ENCODE data around the gene SHISAL1.

Gene SHISAL1

DNA sequence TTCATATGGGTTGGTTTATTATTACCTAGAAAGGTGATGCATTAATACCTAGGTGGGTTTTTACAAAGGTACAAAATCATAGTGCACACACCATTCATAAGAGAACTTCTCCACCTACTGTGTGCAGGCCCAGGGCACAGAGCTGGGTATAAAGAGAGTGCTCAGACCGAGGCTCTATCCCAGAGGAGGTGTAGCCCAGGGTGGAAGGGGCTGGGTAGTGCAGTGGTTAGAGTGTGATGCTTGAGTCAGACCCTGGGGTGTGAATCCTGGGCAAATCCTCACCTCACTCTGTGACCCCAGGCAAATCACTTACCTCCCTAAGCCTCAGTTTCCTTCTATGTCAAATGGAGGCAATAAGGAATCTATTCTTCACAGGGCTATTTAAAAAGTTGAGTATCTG lies 99.8 kb downstream of the SHISAL1 start:
- Histone ChIP-seq H3K4me1 (ENCODE audit: control insufficient read depth, insufficient read depth, low read length, poor library complexity, severe bottlenecking) (peaks cover 5% of the 10 kb centered on the region), H3K27ac (ENCODE audit: low read depth, low read length, severe bottlenecking) (no peak overlapping the region)
- WGBS, 2 experiments (ENCODE audit: insufficient coverage in 2 of 2): no CpG with 5 or more reads among the region's 1 CpG

GRCh38 chr22:44211946-44212930 lies 100.5 kb downstream of the SHISAL1 start:
- H3K4me3 ChIP-seq (ENCODE audit: extremely low read depth, insufficient read depth, low read length, poor library complexity, severe bottlenecking): no peak overlapping the region
- peaks cover 5% of the 10 kb centered on the region for H3K4me1 ChIP-seq (ENCODE audit: control insufficient read depth, insufficient read depth, low read length, poor library complexity, severe bottlenecking)
- H3K27ac ChIP-seq (ENCODE audit: low read depth, low read length, severe bottlenecking): no peak overlapping the region
- 82 to 88% methylated on average over 8 to 9 of the region's 12 CpGs for WGBS, 2 experiments (ENCODE audit: insufficient coverage in 2 of 2)
- H3K36me3 ChIP-seq (ENCODE audit: control insufficient read depth, insufficient read depth, low read length): no peaks in the 10 kb centered on the region
- no peaks in the 10 kb centered on the region for H3K9me3 ChIP-seq (ENCODE audit: control insufficient read depth, low read length)

More for the DNA sequence above, 99.8 kb downstream of the SHISAL1 start:
- Histone ChIP-seq H3K4me3 (ENCODE audit: extremely low read depth, insufficient read depth, low read length, poor library complexity, severe bottlenecking) (no peak overlapping the region), H3K9me3 (ENCODE audit: control insufficient read depth, low read length) (no peaks in the 10 kb centered on the region), H3K36me3 (ENCODE audit: control insufficient read depth, insufficient read depth, low read length) (no peaks in the 10 kb centered on the region)

DNA sequence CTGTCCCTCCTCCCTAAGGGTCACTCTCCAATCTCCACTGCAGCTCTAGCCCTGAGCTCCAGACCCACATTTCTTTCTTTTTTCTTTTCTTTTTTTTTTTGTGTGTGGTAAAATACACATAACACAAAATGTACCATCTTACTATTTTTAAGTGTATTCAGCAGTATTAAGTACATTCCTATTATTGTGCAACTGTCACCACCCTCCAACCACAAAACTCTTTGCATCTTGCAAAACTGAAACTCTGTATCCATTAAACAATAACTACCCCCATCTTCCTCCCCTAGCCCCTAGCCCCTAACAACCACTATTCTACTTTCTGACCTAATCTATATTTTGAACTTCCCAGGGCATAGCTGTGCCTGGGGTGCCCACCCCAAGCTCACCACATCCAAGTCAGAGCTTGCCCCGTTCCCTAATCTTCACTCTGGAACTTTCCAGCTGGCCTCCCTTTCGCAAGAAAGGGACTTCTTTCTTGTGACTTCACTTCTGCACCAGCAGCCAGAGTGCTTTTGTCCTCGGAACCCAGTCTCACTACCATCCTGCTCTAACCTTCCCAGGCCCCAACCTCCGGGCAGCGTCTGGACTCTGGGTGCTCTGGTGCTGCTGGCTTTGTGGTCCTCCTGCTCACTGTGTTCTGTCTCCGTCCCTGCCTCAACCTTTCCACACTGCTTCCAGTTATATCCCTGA lies 101.3 kb downstream of the SHISAL1 start:
- H3K4me3 ChIP-seq (ENCODE audit: extremely low read depth, insufficient read depth, low read length, poor library complexity, severe bottlenecking): no peak overlapping the region
- H3K4me1 ChIP-seq (ENCODE audit: control insufficient read depth, insufficient read depth, low read length, poor library complexity, severe bottlenecking): peaks cover 5% of the 10 kb centered on the region
- no peaks in the 10 kb centered on the region for H3K36me3 ChIP-seq (ENCODE audit: control insufficient read depth, insufficient read depth, low read length)
- 98 to 100% methylated on average over 5 of the region's 6 CpGs for WGBS, 2 experiments (ENCODE audit: insufficient coverage in 2 of 2)
- H3K9me3 ChIP-seq (ENCODE audit: control insufficient read depth, low read length): no peaks in the 10 kb centered on the region
- no peak overlapping the region for H3K27ac ChIP-seq (ENCODE audit: low read depth, low read length, severe bottlenecking)

DNA sequence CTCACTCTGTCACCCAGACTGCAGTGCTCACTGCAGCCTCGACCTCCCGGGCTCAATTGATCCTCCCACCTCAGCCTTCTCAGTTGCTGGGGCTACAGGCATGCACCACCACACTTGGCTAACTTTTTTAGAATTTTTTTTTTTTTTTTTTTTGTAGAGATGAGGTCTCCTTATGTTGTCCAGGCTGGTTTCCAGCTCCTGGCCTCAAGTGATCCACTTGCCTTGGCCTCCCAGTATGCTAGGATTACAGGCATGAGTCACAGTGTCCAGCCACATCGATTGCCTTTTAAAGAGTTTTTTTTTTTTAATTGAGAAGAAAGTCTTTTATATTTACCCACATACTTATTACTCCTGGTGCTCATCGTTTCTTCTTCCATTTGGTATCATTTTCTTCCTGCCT lies 102.0 kb downstream of the SHISAL1 start:
- no peak overlapping the region for H3K4me3 ChIP-seq (ENCODE audit: extremely low read depth, insufficient read depth, low read length, poor library complexity, severe bottlenecking)
- peaks cover 5% of the 10 kb centered on the region for H3K4me1 ChIP-seq (ENCODE audit: control insufficient read depth, insufficient read depth, low read length, poor library complexity, severe bottlenecking)
- H3K27ac ChIP-seq (ENCODE audit: low read depth, low read length, severe bottlenecking): no peak overlapping the region
- WGBS, 2 experiments (ENCODE audit: insufficient coverage in 2 of 2): 81 to 100% methylated on average over 2 of the region's 4 CpGs
- no peaks in the 10 kb centered on the region for H3K36me3 ChIP-seq (ENCODE audit: control insufficient read depth, insufficient read depth, low read length)
- no peaks in the 10 kb centered on the region for H3K9me3 ChIP-seq (ENCODE audit: control insufficient read depth, low read length)

- no peak overlapping the region for H3K4me3 ChIP-seq (ENCODE audit: extremely low read depth, insufficient read depth, low read length, poor library complexity, severe bottlenecking)
- H3K9me3 ChIP-seq (ENCODE audit: control insufficient read depth, low read length): no peaks in the 10 kb centered on the region
- H3K27ac ChIP-seq (ENCODE audit: low read depth, low read length, severe bottlenecking): no peak overlapping the region
- H3K36me3 ChIP-seq (ENCODE audit: control insufficient read depth, insufficient read depth, low read length): no peaks in the 10 kb centered on the region
- H3K4me1 ChIP-seq (ENCODE audit: control insufficient read depth, insufficient read depth, low read length, poor library complexity, severe bottlenecking): peaks cover 5% of the 10 kb centered on the region
- WGBS, 2 experiments (ENCODE audit: insufficient coverage in 2 of 2): 78 to 96% methylated on average over 2 of the region's 3 CpGs
Measured at GRCh38 chr22:44209343-44209742, 103.4 kb downstream of the SHISAL1 start.

- 100% methylated on average over 1 to 3 of the region's 4 CpGs for WGBS, 2 experiments (ENCODE audit: insufficient coverage in 2 of 2)
Measured at GRCh38 chr22:44207981-44208317, 104.8 kb downstream of the SHISAL1 start.

GRCh38 chr22:44207173-44207980 lies 105.4 kb downstream of the SHISAL1 start:
- peaks cover 3% of the 10 kb centered on the region for H3K4me1 ChIP-seq (ENCODE audit: control insufficient read depth, insufficient read depth, low read length, poor library complexity, severe bottlenecking)
- no peaks in the 10 kb centered on the region for H3K36me3 ChIP-seq (ENCODE audit: control insufficient read depth, insufficient read depth, low read length)
- no peak overlapping the region for H3K27ac ChIP-seq (ENCODE audit: low read depth, low read length, severe bottlenecking)
- no peak overlapping the region for H3K4me3 ChIP-seq (ENCODE audit: extremely low read depth, insufficient read depth, low read length, poor library complexity, severe bottlenecking)
- WGBS, 2 experiments (ENCODE audit: insufficient coverage in 2 of 2): 95 to 100% methylated on average over 5 to 9 of the region's 16 CpGs
- H3K9me3 ChIP-seq (ENCODE audit: control insufficient read depth, low read length): no peaks in the 10 kb centered on the region

More at GRCh38 chr22:44207981-44208317, 104.8 kb downstream of the SHISAL1 start:
- Histone ChIP-seq H3K9me3 (ENCODE audit: control insufficient read depth, low read length) (no peaks in the 10 kb centered on the region), H3K4me3 (ENCODE audit: extremely low read depth, insufficient read depth, low read length, poor library complexity, severe bottlenecking) (no peak overlapping the region), H3K36me3 (ENCODE audit: control insufficient read depth, insufficient read depth, low read length) (no peaks in the 10 kb centered on the region), H3K27ac (ENCODE audit: low read depth, low read length, severe bottlenecking) (no peak overlapping the region), H3K4me1 (ENCODE audit: control insufficient read depth, insufficient read depth, low read length, poor library complexity, severe bottlenecking) (peaks cover 5% of the 10 kb centered on the region)

DNA sequence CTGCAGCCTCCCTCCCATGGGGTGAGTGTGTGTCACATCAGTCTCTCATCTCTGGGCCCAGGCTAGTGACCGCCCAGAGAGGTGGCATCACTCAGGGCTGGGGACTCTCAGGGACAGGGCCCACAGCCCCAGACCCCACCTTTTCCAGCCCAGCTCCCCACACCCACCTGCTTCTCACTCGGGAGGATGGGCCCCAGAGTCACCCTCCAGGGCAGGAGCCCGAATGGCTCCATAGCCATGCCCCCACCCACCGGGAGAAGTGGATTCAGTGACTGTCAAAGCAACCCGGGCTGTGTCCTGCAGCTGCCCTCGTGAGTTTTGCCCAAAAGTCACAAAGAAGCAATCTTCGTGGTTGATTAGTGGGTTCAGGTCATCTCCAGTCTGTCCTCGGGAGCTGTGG lies 106.1 kb downstream of the SHISAL1 start:
- 82 to 88% methylated on average over 6 to 7 of the region's 8 CpGs for WGBS, 2 experiments (ENCODE audit: insufficient coverage in 2 of 2)
- no peaks in the 10 kb centered on the region for H3K36me3 ChIP-seq (ENCODE audit: control insufficient read depth, insufficient read depth, low read length)
- no peak overlapping the region for H3K4me3 ChIP-seq (ENCODE audit: extremely low read depth, insufficient read depth, low read length, poor library complexity, severe bottlenecking)
- no peaks in the 10 kb centered on the region for H3K9me3 ChIP-seq (ENCODE audit: control insufficient read depth, low read length)
- H3K4me1 ChIP-seq (ENCODE audit: control insufficient read depth, insufficient read depth, low read length, poor library complexity, severe bottlenecking): no peaks in the 10 kb centered on the region
- H3K27ac ChIP-seq (ENCODE audit: low read depth, low read length, severe bottlenecking): no peak overlapping the region

DNA sequence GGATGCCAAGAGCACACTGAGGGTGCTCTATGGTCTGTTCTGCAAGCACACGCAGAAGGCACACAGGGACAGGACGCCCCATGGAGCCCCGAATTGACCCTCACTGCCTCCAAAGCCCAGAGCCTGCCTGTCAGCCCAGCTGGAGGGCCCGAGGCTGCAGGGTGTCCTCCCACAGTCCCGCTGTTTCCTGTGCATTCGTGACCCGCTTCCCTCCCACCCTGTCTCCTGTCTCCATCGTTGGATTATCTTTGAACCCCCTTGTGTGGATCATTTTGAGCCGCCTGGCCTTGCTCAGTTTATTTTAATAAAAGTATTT lies 106.5 kb downstream of the SHISAL1 start:
- no peaks in the 10 kb centered on the region for H3K36me3 ChIP-seq (ENCODE audit: control insufficient read depth, insufficient read depth, low read length)
- H3K4me3 ChIP-seq (ENCODE audit: extremely low read depth, insufficient read depth, low read length, poor library complexity, severe bottlenecking): no peak overlapping the region
- H3K4me1 ChIP-seq (ENCODE audit: control insufficient read depth, insufficient read depth, low read length, poor library complexity, severe bottlenecking): no peaks in the 10 kb centered on the region
- no peak overlapping the region for H3K27ac ChIP-seq (ENCODE audit: low read depth, low read length, severe bottlenecking)
- no peaks in the 10 kb centered on the region for H3K9me3 ChIP-seq (ENCODE audit: control insufficient read depth, low read length)
- WGBS, 2 experiments (ENCODE audit: insufficient coverage in 2 of 2): 87 to 96% methylated on average over 5 to 7 of the region's 9 CpGs

DNA sequence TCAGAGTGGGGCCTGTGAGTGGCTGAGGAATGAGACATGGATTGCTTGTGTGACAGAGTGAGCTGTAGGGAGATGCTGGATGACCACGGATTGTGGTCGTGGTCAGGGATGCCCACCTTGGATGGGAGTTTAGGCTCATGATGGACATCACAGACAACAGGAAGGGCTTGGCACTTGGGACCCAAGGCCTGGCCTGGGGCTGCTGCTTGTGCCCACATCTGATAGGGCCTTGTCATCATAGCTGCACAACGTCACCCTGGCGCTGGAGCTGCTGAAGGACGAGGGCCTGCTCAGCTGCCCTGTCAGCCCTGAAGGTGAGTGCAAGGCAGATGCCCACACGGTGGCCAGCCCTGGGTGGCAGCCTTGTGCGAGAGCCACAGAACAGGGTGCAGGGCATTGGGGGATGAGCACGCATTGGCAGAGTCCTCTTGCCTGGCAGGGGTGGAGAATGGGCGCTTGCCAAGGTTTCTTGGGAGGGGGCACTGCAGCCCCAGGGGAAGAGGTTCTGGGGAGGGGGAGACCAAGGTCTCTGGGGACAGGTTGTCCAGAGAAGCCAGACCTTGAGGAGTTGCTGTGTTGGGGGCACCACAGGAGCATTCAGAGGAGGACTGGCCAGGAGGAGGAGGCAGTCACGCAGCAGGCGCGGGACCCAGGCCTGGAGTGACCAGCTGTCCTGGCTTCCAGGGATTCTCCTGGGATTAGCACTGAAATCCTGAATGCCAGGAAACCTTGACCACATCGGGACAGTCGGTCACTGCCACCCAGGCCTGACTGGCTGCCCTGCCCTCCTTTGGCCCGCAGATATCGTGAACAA lies 107.0 kb downstream of the SHISAL1 start:
- H3K9me3 ChIP-seq (ENCODE audit: control insufficient read depth, low read length): no peaks in the 10 kb centered on the region
- H3K27ac ChIP-seq (ENCODE audit: low read depth, low read length, severe bottlenecking): no peak overlapping the region
- no peak overlapping the region for H3K4me3 ChIP-seq (ENCODE audit: extremely low read depth, insufficient read depth, low read length, poor library complexity, severe bottlenecking)
- H3K36me3 ChIP-seq (ENCODE audit: control insufficient read depth, insufficient read depth, low read length): no peaks in the 10 kb centered on the region
- 95 to 96% methylated on average over 15 to 16 of the region's 16 CpGs for WGBS, 2 experiments (ENCODE audit: insufficient coverage in 2 of 2)
- H3K4me1 ChIP-seq (ENCODE audit: control insufficient read depth, insufficient read depth, low read length, poor library complexity, severe bottlenecking): no peaks in the 10 kb centered on the region
